ENCODE results near the gene AK8.

Gene AK8

DNA sequence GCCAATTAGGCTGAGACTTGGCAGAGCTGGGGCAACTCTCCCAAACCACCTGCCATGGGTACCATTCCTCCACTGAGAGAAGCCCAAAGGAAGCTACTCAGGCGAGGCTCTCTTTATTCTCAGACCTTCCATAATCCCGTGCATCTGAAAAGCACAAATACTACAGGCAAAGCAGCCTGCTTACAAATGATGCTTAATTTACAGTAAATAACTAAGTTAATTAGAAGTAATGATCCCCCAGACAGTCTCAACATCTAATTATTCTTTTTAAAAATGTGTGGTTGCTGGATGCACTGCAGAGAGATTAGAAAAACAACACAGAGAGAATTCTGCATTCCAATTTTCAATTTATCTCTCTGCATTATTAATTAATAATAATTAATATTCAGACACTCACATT, 53.1 kb downstream of the AK8 start:
- DNase-seq = no peak

DNA sequence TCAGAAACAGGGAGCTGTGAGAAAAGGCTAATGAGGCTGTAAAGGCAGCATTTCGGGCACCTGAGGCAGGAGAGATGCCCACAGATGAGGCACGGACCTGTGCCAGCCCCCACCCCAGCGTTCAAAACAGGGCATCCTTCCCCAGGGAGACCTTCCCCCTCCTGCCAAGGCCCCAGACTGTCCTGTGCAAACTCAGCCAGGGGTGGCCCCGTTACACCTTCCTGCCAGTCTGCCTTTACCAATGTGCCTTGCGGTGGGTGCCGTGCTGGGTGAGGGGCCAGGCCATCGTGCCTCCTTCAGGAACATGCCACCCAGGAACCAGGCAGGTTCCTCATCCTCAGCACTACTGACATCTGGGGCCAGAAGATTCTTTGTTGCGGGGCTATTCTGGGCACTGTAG, 53.9 kb downstream of the AK8 start:
- no peak for DNase-seq

DNA sequence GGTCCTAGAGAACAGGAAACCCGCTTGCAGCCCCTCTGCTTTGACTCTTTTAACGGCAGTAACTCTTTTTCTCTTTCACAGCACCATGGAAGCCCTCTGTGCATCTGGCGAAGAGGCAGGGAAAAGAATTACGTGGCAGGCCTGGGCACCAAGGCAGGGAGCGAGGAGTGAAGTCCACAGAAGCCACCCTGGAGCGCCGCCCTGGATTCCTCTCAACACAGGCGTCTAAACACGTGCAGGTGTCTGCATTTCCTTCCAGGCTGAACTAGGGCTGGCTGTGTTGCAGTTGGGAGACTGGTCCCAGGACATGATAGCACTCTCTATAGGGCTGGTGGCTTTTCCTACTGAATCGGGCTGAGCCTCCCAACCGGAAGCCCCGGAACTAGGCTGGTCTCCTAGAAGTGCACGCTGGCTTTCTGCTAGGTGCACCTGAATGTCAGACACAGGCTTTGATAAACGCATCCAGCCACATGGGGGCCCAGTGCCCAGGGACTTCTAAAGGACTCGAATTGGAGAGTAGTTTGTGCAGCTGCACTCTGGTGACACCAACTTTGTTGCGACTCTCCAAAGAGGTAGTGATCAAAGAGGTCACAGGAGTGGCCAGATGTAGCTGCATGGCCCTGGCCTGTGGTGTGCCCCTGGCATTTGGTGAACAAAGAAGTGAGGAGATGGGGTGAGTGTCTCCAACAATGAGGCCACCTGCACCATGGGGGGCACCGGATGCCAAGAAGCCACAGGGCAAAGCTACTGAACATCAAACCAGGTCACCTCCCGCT, 54.5 kb downstream of the AK8 start:
- peak; percentile 49 for DNase-seq

DNA sequence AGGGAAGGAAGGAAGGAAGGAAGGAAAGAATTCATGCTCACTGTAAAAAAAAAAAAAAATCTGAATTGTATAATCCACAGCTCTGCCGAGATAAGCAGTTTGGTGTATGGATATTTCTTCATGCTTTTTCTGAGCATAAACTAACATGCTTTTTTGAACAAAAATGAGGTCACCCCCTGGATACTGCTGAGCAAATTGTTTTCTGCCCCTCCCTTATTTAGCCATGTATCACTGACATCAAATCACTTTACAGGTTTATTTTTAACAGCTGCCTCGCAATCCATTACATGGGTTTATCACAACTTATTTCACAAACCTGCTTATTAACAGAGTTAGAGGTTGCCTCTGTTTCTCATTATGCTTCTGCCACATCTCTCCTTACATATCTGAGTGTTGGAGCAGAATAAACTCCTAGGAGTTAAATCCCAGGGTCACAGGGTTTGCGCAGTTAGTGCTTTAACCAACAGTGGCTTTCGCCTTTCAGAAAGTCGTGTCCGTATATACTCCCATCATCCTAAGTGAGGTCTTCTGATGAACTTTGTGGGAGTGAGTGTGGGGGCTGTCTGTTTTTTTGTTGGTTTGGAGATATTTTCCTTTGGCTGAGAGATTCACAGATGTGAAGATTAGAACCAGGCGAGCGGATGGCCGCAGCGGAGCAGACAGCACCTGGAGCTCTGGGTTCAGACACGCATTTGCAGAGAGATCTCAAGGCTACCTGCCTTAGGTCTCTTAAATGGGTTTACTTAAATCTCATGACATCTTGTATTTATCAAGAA, 57.7 kb downstream of the AK8 start:
- DNase-seq = no peak

DNA sequence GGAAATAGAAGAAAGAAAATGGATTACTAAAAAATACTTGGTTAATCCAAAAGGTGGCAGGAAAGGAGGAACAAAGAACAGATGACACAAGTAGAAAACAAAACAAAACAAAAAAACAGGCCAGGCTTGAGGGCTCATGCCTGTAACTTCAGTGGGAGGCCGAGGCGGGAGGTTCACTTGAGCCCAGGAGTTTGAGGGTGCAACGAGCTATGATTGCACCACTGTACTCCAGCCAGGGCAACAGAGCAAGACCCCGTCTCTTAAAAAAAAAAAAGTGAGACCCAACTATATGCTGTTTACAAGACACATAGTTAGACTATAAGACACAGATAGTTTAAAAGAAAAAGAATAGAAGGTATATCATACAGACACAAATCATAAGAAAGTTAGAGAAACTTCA, 59.5 kb downstream of the AK8 start:
- no peak for DNase-seq

DNA sequence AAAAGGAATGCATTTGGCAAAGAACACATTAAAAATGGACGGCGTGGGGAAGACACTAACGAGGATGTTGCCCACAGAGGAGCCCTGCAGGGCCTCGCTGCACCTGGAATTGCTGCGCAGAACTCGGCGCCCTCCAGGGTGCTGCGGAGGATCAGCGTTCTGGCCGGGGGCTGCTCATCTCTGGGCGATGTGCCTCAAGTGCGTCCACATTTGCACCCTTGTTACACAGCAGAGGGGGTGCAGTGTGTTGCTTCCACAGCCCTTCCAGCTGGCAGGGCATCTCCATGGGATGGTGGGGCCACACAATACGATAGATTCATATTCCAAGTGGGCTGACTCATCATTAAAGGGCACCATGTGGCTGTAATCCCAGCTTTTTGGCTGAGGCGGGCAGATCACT, 63.1 kb downstream of the AK8 start:
- no peak for DNase-seq

DNA sequence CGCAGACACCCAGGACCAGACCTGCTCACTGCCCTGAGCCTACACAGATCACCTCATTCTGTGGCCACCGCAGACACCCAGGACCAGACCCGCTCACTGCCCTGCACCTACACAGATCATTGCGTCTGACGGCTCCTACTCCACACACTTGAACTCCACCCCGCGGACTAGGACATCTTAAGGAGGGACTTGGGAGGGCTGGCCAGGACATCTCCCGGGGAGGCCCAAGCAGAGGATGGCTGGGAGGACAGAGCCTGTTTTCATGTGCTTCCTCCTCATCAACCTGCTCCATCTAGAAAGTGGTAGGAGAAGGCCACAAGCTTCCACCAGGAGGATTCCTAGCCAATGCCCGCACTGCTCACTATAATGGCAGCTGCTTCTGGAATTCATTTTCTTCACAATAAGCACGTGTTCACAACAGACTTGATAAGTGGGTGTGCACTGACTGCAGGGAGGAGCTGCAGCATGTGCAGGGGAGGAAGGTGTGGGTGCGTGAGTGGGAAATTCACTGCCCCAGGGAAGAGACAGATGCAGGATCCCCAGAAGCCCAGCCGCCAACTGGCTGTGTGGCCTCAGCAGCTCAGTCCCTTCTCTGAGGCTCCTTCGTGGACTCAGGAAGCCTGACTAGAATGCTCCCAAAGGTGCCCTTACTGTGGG, 64.8 kb downstream of the AK8 start:
- DNase-seq = no peak

DNA sequence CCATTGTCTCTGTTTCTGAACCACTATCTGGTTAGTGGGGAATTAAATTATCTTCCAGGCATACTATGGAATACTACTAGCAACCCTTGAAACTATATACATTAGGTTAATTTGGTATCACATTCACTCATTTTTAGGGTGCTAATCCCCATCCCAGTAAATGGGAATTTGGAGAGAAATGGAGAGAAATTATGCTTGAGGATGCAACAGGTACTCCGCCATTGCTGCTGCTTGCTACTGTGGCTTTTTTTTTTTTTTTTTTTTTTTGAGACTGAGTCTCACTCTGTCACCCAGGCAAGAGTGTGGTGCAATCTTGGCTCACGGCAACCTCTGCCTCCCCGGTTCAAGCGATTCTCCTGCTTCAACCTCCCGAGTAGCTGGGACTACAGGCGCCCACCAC, 66.1 kb downstream of the AK8 start:
- DNase-seq = no peak

DNA sequence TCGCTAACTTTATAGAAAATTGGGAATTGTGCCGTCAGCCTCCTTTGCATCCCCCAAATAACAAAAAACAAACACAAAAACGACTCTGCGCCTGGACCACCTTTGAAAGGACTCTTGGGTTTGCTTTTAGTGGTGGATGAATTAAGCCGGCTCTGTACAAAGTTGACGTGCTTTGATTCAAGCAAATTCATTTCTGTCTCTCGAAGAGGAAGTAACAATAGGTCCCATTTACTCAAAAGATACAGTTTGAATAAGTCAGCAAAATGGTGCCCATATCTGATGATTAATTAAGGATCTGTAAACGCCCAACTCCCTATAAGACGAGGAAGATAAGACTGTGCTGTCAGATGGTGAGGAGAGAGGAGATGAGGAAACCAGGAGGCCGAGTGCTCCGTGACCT, 67.8 kb downstream of the AK8 start:
- DNase-seq = no peak

DNA sequence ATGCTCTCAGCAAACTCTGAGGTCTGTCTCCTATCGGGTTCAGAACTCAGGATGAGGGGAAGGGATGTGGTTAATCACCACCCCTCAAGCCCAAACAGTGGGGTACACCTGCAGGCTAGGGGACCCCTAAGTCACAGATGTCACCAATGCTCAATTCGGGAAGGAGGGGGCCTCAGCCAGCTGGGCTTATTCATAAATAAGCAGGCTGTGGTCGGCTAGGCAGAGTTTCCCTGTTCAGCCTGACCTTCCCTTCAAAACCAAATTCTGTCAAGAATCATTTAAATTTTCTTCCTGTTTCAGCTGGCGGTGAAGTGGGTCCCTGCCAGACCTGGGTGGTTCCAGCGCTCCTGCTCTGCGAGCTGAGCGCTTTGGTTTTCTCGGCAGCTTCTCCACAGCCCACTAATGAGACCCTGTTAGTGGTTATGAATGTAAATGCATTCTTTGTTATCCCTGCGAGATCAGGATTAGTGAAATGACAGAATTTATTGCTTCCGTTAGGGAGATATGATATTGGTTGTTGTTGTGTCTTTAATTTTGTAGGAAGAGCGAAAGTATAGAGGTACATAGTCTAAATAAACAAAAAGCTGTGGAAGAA, 68.3 kb downstream of the AK8 start:
- DNase-seq = no peak

DNA sequence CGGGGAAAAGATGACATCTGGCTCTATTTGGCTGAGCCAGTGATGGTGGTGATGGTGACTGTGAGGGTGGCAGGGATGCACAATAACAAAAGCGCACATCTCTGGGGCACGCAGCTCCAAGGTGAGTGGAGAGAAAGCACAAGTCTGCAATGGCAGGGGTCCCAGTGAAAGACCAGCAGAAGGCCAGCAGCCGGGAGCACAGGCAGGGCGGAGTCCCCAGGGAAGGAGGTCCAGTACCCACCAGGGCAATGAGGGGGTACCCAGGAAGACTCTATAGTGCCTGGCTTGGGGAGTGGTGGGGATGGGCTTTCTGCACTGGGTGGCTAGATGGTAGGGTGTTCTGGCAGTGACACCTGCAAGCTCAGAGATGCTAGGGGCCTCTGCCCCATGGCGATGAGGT, 69.4 kb downstream of the AK8 start:
- no peak for DNase-seq

DNA sequence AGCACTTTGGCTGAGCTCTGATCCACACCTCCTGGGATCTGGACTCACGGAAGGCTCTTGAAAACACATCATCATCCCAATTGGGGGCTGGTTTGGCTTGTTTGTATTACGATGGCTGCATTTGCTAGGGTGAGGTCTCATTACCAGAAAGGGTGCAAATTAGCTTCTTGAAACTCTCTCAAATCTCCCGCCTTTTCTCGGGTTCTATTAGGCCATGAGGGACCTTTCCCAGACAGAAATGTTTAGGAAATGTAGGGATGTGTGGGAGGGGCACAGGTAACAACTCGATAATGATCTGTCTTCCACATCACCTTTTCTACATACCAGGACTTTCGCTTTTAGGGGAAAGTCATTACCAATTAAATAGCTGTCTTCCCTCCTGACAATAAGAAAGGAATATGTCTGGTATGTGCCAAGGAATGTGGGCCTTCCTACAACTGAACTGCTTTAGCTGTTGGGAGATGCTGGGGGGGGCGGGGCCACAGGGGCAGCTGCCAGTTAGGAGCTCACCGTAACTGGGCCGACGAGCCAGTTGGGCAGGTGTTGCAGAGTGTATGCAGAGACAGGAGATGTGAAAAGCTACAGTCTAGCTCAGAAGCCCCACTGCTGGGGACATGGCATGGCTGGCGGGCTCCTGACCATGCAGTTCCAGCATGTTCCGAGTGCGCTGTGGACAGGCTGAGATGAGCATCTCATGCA, 71.2 kb downstream of the AK8 start:
- peak; percentile 27 for DNase-seq

DNA sequence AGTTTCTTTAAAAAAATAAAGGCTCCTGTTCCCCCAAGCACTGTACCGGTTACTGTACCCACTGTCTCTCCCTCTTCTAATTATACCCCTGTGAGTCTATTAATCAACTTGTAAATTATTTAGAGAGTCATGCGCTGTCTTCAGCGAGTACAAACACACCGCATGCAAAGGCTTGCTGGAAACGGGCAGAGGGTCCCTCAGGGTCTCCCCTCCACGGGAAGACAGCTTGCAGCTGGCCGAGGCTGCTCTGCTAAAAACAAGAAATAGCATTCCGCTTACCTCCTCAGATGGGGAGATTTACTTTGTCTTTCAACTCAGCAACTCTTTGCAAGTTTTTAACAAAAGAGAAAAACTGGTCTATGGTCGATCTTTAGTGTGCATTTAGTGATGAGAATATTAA, 71.8 kb downstream of the AK8 start:
- no peak for DNase-seq

DNA sequence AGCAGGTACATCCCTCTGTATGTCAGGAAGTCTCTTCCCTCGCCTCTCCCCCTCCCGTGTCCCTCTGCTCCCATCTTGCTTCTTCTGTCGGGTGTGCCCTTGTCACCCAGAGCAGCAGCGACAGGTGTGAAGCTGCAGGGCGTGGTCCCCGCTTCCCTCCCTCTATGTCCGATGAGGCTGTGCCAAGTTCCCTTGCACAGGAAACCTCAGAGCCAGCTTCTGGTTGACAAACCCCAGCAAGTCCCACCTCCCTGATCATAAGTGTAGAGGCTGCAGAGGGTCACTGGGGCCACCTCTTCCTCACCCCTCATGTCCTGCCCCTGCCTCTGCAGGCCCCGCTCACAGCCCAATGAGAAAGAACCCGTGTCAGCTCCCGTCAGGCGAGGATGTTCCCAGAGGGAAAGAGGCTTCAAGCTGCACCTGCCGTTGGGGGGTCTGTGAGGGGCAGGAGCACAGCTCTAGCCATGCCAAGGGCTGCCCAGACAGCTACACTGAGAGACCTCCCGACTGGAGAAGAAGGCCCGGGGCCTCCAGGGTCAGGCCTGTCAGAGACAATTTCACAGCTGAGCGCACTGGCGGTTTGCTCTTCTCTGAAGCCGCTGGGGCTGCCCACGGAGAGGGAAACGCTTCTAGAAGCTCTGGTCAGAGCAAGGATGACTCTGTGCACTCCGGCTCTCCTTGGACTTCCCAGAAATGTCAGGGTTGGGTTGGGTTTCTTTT, 73.3 kb downstream of the AK8 start:
- DNase-seq = no peak

DNA sequence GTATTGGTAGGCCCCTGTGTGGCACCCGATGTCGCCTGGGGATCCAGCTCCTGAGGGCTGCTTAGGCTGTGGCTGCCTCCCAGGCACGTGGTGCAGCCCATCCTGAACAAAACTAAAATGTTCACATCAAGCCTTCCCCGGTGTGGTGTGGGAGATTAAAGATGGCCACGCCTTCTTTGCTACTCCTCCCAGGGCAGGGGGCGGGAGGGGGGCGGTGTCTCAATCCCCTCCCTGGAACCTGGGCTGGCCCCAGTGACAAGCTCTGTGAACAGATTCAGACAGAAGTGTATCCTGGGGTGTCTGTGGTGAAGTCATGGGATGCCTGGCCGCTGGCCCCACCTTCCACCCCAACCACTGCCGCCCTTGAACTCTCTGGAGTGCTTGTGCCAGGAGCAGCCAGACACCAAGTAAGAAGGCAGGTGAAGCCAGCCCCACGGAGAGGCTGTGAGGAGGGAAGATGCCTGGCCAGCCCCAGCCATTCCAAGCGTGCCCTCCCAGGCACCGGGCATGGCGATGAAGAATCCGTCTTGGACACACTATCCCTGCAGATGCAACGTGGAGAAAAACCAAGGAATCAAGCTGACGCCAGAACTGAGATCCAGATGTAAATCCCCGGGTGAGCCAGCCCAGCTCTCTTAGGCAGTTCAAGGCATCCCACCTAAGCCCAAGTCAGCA, 75.8 kb downstream of the AK8 start:
- no peak for DNase-seq

DNA sequence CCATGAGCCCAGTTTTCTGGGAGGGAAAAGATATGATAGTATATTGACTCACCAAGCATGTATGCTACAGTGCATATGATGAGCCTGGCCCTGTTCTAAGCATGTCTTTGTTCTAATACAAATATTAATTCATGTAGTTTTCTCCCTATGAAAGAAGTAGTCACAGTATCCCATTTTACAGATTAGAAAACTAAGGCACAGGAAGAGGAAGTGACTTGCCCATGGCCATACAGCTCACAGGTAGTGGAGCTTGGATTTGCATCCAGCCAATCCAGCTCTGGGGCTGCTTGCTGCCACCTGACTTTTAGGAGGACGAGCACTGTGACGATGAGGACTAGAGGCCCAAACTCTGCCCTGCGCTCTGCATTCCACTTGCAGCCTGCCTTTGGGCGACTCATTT, 76.4 kb downstream of the AK8 start:
- DNase-seq = no peak

DNA sequence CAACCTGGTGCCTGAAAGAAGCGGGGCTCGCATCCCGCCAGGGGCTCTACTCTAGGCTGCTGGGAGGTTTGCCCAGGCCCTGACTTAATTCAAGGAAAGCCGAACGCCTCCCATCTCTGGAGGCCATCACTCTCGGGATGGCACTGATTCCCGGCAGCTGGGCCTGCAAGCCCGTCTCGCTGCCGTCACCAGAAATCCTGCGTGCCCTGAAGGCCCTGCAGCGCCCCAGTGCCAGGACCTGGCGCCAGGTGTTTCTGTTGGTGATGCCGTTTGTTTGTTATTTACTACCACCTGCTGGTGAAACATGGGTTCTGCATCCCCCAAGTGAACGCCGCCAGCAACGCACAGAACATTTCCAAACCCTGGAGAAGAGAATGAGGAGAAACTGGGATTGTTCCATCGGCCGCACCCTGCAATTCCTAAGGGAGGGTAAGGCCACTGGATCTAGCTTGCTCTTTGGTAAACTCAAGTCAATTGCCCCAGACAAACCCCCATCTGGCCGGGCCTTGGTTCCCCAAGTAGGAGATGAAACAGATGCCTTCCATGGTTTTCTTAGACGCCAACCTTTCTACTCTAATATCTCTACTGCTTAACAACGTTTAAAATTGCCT, 77.9 kb downstream of the AK8 start:
- peak; percentile 90 for DNase-seq

DNA sequence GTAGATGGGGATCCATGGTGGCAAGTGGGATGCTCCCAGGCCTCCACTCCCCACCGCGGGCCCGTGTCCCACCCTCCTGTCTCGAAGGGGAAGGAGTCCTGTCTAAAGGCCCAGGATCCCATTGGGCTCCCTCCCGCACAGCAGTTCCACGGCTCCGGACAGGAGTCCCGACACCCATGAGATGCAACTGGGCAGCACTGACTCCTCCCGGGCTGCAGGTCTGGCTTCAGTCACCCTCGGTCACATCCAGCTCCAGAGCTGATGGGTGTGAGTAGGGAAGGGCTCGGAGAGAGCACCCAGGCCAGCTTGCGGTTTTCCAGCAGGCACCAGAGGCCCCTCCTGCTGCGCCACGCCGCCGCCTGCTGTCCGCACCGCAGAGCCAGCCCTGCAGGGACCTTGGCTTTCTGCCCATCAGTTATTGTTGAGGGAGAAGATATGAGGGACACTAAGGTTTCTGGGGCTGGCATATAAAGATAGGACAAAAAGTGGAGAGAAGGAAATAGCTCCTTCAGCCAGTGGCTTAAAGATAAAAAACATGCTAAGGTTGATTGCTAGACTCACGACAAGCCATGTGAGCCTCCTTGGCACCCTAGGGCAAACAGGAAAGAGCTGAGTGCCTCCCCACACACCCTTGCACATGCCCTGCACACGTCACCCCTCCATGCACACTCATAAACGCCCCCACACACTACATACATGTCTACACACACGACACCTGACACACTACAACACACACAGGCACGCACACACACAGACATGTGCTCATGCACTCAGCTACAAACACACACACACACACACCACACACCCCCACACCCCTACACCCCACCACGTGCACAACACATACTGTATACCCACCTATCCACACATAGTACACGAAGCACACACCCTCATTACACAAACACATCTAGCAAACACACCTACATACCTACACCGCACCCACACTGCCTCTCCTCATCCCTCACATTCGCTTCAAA, 79.0 kb downstream of the AK8 start:
- peak; percentile 20 for DNase-seq

DNA sequence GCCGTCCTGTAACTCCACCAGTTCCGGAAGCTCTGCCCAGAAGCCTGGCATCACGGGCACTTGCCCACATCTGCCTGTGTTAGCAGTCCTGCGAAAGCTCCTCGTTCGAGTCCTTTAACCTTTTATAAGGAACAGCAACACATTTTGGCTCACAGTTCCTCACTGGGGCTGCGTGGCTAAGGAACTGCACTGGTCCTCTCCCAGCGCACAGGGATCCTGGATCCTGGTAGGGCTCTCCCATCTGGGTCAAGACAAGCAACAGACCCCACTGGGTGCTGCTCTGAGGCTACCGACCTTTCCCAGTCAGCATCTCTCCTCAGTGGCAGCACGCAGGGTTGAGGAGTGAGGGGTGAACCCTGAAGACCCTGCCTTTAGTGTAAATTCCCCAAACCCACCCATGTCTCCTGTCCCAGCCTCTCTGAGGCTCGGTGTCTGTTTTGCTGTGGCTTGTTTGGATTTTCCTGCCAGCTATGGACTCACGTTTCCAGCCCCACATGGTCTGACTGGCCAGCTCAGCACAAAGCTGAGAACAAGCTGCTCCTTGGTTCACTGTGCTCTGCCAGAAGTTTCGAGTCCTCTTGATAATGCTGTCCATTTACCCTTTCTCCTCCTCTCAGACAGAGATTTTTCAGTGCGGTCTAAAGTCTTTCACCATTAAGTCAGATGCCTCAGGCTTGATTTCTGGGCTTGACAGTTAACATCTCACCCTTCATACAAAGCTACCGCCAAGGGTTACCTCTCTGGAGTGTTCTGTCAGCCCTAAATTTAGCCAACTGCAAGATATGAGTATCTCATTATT, 80.0 kb downstream of the AK8 start:
- no peak for DNase-seq
